GDM1 (cell line): ENCODE data around the gene GRM5.
"Not testable (repeated sequence)": the region's sequence is repeated elsewhere in the genome, so short reads cannot be mapped to it uniquely, and the experiment has no call there.

Experiments
- DNase-seq: peaks from one replicate; lab custom pipeline; 2025; lab: John Stamatoyannopoulos, UW

The GRM5 gene

GRCh38 chr11:88838139-88838538 lies 227.6 kb downstream of the GRM5 start:
- DNase-seq, result not testable (repeated sequence)

DNA sequence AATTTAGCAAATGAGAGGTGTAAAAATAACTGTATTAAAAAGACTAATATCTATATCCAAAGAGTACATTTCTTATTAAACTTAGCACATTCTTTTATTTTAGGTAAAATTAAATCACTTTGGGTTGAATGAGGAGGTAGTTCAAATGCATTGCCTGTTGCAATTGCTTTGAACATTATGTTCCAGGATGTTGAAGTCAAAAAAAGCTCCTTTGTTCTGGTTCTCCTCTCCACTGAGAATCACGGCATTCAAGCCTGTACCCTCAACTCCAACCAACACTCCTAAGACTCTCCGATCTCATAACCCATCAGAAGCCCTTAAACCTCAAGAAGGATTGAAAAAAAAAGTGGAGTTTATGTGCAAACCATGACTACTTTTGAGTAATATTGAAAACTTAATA lies 230.1 kb downstream of the GRM5 start:
- not testable (repeated sequence) for DNase-seq

DNA sequence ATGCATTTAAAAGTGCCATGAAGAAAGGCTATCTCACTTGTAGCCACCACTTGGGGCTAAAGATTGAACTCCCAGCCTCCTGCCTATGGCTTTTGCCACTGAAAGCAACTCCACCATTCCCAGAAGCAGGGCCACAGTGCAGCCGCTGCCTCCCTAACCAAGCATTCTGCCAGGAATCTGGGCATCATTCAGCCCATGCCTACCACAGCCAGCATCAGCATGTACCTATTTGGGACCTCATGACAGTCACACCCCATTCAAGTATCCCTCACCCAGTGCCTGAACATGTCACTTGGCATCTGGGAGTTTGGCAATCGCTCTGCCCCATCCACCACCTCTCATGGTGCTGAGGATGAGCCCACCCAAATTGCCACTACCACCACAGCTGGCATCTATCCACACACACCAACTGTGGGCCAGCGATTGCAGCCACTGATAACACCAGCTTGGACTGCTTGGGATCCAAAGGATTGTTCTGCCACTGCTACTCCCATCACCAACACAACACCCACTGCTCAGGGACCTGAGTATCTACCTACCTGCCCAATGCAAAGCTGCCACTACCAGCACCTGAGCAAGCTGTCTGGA lies 234.4 kb downstream of the GRM5 start:
- no peak for DNase-seq

DNA sequence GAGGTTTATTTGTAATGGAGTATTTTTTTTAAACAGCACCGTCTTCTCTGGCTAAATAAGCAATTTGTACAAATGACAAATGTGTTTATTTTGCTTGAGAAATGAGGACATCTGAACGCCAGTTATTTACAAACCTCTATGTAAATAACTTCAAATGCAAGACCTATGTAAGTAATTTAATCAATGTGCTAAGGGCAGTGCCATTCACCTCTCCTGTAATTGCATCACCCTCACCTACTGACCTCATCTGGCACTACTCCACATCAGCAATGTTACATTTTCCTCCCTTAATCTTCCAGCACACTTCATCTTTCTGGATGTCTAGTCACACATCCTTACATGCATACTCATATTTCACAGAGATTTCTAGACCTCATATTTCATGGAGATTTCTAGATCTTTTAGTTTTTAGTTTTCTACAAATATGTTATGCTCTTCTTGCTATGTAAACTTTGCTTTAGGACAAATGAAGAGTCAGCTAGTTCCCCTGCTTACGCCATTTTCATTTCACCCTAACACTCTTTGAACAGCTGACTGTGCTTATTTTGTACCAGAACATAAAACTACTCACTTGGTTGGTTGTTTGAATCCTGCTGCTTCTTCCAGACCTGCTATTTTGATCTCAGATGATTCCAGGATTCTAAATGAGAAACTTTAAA lies 238.6 kb downstream of the GRM5 start:
- DNase-seq, result no peak

DNA sequence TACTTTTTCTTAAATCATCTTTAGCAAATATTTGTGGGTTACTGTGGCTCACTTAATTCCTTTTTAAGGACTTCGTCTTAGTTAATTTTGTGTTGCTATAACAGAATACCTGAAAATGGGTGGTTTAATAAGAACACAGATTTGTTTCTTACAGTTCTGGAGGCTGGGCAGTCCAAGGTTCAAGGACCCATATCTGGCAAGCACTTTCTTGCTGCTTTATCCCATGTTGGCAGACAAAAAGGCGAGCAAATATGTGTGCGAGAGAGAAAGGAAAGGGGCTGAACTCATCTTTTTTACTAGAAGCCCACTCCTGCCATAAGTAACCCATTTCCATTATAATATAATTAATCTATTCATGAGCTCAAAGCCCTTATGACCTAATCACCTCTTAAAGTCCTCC lies 246.2 kb downstream of the GRM5 start:
- no peak for DNase-seq

DNA sequence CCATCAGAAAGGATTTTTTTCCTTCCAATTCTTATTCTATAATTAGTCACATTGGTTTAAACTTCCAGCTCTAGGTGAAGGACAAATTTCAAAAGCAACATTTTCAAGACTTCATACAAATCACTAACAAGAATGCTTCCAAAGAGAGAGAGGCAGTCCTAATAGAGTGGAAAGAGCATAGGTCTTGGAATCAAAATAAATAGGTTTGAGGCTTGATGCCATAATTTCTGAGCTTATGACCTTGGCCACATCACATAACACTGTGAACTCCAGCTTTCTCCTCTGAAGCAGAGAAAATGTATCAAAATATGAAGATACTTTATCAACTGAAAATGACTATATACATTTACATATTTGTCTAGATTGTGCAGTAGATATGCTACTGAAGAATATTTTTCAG lies 246.8 kb downstream of the GRM5 start:
- DNase-seq, result no peak

DNA sequence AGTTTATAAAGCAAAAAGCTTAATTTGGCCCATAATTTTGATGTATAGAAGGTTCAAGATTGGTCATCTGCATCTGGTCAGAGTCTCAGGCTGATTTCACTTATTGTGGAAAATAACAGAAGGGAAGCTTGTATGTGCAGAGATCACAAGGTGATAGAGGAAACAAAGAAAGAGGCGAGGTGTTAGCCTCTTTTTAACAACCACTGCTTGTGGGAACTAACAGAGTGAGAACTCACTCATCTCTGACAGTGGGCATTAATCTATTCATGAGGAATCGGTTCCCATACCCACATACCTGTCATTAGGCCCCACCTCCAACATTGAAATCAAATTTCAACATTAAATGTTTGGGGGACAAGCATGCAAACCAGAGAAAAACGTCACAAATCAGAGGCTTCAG lies 250.3 kb downstream of the GRM5 start:
- DNase-seq, result no peak

- no peak for DNase-seq
These were observed 251.7 kb downstream of the GRM5 start for GRCh38 chr11:88814076-88814475.

DNA sequence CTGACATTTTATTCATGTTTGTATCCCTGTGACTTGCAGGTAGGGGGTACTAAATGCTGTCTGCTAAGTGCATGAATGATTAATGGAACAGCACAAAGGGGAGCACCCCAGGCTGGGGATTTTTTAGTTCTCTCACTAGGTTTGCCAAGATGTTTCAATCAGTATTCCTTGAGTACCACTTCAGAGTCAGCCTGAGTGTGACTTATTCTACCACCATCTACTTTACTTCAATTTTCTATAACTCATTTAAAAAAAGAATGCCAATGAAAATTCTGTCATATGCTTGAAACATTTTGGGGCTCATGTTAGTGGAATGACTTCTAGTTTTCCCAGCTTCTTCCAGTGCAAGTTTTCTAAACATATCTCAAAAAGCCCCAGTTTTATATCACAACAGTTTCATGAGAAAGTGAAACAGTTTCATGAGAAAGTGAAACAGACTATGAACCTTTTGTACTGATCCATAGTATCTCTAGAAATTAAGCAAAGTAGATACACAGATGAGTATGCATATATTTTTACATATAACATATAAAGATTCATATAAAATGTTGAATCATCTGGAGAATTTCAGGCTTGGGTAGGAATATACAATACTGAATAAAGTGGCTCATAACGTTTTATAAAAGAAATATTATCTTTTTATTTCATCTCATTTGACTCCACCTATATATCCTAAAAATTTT lies 252.4 kb downstream of the GRM5 start:
- DNase-seq, result no peak

GRCh38 chr11:88810420-88811097 lies 255.2 kb downstream of the GRM5 start:
- DNase-seq, result no peak

DNA sequence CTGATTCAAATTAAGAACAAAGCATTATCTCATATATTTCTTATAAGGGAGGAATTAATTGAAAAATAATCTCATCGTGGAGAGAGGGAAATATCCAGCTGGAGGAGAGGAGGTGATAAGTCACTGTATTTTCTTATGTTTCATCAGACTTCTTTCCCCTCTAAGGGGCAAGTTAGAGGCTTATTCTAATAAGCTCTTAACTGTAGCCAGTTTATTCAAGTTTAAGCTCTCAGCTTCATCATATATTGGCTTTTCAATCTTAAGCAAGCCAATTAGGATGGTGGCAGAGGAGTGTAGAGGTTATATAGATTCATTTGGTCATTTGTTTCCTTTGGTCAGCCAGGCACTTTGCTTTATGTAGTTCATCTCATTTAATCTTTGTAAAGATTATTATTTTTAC lies 256.7 kb downstream of the GRM5 start:
- DNase-seq, result no peak

GRCh38 chr11:88807349-88807748 lies 258.4 kb downstream of the GRM5 start:
- no peak for DNase-seq

- no peak for DNase-seq
These were observed 259.4 kb downstream of the GRM5 start for GRCh38 chr11:88806410-88806809.

- no peak for DNase-seq
These were observed 264.2 kb downstream of the GRM5 start for GRCh38 chr11:88801484-88802123.

DNA sequence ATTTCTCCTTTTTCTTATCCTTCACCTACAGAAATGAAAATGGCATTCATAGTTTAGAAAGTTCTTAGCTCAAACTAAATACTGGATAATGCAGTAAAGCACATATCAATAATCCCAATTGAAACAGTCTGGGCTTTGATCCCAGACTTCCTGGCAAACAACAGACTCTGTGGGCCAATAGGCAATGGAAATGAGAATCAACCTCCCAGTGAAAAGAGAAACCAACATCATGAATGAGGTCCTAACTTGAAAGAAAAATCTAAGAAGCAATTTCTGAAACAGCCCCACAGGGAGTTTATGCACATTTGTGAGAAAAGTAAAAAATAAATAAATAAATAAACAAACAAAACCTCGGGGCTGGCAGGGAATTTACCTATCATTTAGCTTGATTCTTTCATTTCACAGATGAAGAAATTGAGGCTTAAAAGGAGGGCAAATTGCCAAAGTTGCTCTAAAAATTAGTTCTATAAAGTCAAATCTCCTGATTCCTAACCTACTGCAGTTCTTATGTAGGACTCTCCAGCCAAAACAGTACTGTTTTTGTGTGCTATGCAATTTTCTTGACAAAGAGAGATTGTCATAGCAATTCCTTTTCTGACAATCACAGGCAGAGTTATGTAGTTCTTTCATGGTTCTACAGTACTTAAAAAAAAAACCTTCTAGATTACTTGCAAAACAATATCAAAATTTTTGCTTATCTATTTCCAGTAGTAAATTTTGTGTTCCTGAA lies 265.8 kb downstream of the GRM5 start:
- no peak for DNase-seq

- no peak for DNase-seq
These were observed 275.6 kb downstream of the GRM5 start for GRCh38 chr11:88790182-88790581.

DNA sequence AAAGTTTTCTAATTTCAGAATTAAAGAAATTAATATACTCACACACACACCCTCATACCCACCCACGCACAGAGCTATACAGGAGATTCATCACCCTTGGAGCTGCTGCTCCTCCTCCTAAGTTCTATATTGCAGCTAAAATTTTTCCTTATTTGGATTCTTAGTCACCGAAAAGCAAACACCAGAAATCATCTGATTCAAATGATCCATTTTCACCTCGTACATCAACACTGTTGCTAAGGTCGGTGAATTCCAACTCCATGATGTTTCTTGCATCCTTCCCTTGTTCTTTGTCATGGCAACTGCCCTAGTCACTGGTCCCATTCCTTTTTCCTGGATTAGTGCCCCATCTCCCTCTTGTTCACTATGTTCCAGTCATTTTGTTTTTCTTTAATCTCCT lies 286.2 kb downstream of the GRM5 start:
- no peak for DNase-seq

DNA sequence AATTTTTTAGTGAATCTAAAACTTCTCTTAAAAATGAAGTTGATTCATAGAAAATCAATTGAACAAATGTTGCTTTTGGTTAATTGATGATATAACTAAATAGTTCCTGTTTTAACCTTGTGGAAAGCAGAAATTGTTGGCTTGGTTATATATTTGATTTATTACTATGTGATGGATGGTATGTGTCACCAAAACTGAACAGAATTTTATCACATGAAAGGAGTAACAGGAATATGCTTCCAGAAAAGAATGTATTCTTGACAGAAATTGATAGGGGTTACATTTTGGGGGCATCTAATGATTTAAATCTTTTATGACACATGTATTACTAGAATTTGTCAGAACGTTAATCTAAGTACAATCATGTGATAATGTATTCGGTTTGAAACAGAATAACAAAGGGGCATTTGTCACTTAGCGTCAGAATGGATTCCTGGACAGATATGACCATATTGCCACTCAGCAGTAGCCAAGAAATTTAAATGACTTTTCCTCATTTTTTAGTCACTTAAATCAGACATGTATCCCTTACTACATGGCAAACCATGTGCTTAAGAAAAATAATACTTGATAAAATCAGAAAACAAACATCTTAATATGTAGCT lies 295.2 kb downstream of the GRM5 start:
- no peak for DNase-seq

GRCh38 chr11:88744140-88744539 lies 321.6 kb downstream of the GRM5 start:
- DNase-seq, result no peak

GRCh38 chr11:88739524-88739923 lies 326.3 kb downstream of the GRM5 start:
- DNase-seq, result no peak

- DNase-seq, result no peak
These were observed 356.2 kb downstream of the GRM5 start for GRCh38 chr11:88709567-88709966.
